Thyroid gland (tissue), 4 donors: ENCODE measurements around the gene TUBE1.
A peak's percentile ranks its signal among the peaks of the same experiment; 100 is the strongest.

Experiments used
- POLR2A ChIP-seq, 2 donors: fragments of 450-650 bp; IDR thresholded peaks; one replicate each; pipeline ENCODE4 v1.6.1; 2017; ENCODE audit warnings: antibody characterized with exemption in 2 of 2, mild to moderate bottlenecking in 2 of 2, moderate library complexity in 1 of 2
- TF ChIP-seq, protein P1 (sequence below), 6 experiments: fragments of 200-600 bp in 3 of 6; fragments of 450-650 bp in 3 of 6; sonication (generic) in 3 of 6; IDR thresholded peaks; one replicate each; pipeline ENCODE4 v1.5.1; 2016 to 2019; ENCODE audit warnings: antibody characterized with exemption in 6 of 6, mild to moderate bottlenecking in 2 of 6, inconsistent platforms in 1 of 6, moderate library complexity in 1 of 6

DNA sequence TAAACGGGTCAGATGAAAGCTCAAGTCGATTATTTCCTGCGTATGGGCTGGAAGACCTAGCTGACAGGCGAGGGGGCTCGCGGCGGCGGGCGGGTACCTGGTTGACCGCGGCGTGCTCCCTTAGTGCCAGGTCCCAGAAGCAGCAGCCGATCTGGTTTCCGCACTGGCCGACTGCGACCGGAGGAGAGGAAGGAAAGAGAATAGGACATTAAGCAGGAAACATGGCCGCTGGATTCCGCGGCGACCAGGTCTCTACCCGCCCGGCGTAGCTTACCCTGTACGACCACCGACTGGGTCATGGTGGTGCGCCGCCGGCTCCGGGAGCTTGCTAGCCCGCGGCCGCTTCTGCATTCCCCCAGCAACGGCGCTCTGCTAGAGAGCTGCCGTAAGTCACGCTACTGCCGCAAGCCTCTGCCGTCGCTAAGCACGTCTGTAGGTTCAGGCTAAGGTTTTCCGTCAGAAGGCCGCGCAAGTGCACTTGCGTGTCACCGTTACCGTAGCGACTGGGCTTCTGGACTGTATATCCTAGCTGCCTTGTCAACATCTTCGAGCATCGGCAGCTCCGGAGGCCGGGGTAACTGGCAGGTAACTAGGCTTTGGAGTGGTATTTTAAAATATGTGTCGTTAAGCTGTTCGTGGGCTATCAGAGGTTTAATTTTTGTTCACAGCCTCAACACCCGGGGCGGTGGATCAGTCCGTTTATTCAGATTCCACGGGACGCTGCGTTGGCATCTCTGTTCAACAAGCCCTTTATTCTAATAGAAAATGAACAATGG, at the start of gene TUBE1, which contains the start of gene FAM229B:
- TF ChIP-seq POLR2A (IDR thresholded peaks at IDR 0.05) = peak in 1 of 2 donors; percentile 89
- TF ChIP-seq, protein P1, sequence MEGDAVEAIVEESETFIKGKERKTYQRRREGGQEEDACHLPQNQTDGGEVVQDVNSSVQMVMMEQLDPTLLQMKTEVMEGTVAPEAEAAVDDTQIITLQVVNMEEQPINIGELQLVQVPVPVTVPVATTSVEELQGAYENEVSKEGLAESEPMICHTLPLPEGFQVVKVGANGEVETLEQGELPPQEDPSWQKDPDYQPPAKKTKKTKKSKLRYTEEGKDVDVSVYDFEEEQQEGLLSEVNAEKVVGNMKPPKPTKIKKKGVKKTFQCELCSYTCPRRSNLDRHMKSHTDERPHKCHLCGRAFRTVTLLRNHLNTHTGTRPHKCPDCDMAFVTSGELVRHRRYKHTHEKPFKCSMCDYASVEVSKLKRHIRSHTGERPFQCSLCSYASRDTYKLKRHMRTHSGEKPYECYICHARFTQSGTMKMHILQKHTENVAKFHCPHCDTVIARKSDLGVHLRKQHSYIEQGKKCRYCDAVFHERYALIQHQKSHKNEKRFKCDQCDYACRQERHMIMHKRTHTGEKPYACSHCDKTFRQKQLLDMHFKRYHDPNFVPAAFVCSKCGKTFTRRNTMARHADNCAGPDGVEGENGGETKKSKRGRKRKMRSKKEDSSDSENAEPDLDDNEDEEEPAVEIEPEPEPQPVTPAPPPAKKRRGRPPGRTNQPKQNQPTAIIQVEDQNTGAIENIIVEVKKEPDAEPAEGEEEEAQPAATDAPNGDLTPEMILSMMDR (IDR thresholded peaks at IDR 0.05) = no peak
